ENCODE results near the gene MEGF6. TPM values are rescaled to one million over a fixed set of nuclear protein-coding genes. Genes with fewer than 3 reads are reported as not detected.

MEGF6 gene
- total RNA-seq, 2 experiments from 2014 or later: 2.0 to 2.5 TPM

DNA sequence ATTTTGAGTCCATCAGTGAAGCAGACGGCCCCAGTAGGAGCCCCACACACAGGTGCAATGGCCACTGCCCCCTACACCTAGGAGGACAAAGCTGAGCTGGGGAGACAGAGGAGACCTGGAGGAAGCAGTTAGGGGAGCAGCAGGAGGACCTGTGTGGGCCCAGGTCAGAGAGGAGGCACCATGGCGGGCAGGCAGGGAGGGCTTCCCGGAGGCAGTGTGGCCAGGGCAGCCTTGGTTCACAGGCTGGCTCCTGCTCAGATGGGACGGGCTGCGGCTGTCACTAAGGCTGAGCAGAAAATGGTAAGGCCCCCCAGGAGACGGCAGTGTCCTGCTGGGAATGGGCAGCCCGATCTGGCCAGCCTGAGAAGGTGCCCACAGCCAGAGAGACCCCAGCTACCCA is 15.4 kb downstream of the MEGF6 start:
- TF ChIP-seq, protein P1, sequence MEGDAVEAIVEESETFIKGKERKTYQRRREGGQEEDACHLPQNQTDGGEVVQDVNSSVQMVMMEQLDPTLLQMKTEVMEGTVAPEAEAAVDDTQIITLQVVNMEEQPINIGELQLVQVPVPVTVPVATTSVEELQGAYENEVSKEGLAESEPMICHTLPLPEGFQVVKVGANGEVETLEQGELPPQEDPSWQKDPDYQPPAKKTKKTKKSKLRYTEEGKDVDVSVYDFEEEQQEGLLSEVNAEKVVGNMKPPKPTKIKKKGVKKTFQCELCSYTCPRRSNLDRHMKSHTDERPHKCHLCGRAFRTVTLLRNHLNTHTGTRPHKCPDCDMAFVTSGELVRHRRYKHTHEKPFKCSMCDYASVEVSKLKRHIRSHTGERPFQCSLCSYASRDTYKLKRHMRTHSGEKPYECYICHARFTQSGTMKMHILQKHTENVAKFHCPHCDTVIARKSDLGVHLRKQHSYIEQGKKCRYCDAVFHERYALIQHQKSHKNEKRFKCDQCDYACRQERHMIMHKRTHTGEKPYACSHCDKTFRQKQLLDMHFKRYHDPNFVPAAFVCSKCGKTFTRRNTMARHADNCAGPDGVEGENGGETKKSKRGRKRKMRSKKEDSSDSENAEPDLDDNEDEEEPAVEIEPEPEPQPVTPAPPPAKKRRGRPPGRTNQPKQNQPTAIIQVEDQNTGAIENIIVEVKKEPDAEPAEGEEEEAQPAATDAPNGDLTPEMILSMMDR (IDR thresholded peaks at IDR 0.05): no peak
- H3K27ac Mint-ChIP-seq: no peak overlapping the region
- H3K4me1 Mint-ChIP-seq (ENCODE audit: low read depth): peaks cover 17% of the 10 kb centered on the region
- H3K4me3 Mint-ChIP-seq: no peak overlapping the region
- DNase-seq (no peak), ATAC-seq (no peak)
- intact Hi-C loops (cut with micrococcal nuclease): no loop called here
- CTCF ChIA-PET: no interaction called here
- H3K36me3 Mint-ChIP-seq (ENCODE audit: low read depth): no peaks in the 10 kb centered on the region
- no peaks in the 10 kb centered on the region for H3K27me3 Mint-ChIP-seq
- H3K9me3 Mint-ChIP-seq: no peaks in the 10 kb centered on the region
- POLR2A ChIA-PET: no interaction called here

DNA sequence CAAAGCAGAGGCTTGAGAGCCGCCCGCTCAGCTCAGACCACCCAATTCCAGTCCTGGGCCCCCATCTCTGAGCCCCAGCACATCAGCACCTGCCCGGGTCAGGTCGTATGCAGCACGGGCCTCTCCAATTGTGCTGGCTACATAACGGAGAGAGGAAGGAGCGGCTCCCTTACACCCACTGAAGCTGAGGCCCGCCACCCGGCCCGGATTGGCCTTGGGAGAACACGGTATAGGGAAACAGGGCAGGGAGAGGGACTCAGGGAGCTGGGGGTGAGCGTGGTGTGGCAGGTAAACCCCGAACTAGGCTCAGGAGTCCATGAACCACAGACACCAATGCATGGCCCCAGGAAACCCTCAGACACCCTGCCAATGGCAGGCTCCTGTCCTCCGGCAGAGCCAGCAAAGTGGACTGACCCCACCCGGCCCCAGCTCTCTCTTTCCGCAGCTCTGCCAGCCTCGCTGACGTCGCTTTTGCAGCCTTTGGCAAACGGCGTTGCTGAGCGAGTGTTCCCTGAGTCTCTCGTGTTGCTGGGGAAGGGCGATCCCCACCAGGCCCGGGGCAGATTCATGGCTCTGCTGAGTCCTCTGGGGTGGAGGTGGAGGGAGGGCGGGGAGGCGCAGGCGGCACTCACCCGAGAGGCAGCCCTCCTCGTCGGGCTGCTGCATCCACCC is 16.5 kb downstream of the MEGF6 start:
- Mint-ChIP-seq H3K36me3 (ENCODE audit: low read depth) (no peaks in the 10 kb centered on the region), H3K27me3 (no peaks in the 10 kb centered on the region), H3K4me3 (no peak overlapping the region), H3K9me3 (no peaks in the 10 kb centered on the region), H3K4me1 (ENCODE audit: low read depth) (peaks cover 17% of the 10 kb centered on the region), H3K27ac (no peak overlapping the region)
- TF ChIP-seq, protein P1 (IDR thresholded peaks at IDR 0.05): no peak
- no peak for ATAC-seq
- no peak for DNase-seq
- ChIA-PET POLR2A (no interaction called here), CTCF (interaction anchor here (1.2 kb wide), 1 partner anchor 29 kb away, joined by 3 read pairs; no protein-coding TSS in a partner anchor)
- intact Hi-C loops (cut with micrococcal nuclease): no loop called here

DNA sequence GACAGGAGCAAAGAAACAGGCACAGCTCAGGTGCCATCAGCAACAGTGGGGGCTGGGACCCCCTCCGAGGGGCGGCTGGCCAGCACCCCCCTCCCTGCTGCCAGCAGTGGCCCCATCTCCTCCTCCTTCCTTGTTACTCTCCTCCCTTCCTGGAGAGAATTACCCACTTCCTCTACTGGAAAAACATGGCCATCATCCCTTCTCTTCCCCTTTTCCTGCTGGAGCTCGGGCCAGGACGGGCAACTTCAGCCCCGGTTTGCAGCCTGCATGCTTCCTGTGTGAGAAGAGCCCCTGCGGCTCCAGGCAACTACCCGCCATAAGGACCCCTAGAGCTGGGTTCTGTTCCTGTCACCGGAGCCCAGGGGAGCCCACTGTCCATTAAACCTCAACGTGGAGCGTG is 17.6 kb downstream of the MEGF6 start:
- CTCF ChIA-PET: interaction anchor here (1.2 kb wide), 1 partner anchor 28 kb away, joined by 3 read pairs; no protein-coding TSS in a partner anchor
- Mint-ChIP-seq H3K4me3 (no peak overlapping the region), H3K9me3 (no peaks in the 10 kb centered on the region), H3K27me3 (no peaks in the 10 kb centered on the region), H3K27ac (no peak overlapping the region), H3K4me1 (ENCODE audit: low read depth) (peaks cover 15% of the 10 kb centered on the region), H3K36me3 (ENCODE audit: low read depth) (no peaks in the 10 kb centered on the region)
- TF ChIP-seq, protein P1 (IDR thresholded peaks at IDR 0.05): no peak
- intact Hi-C loops (cut with micrococcal nuclease): no loop called here
- POLR2A ChIA-PET: no interaction called here
- DNase-seq (no peak), ATAC-seq (no peak)

DNA sequence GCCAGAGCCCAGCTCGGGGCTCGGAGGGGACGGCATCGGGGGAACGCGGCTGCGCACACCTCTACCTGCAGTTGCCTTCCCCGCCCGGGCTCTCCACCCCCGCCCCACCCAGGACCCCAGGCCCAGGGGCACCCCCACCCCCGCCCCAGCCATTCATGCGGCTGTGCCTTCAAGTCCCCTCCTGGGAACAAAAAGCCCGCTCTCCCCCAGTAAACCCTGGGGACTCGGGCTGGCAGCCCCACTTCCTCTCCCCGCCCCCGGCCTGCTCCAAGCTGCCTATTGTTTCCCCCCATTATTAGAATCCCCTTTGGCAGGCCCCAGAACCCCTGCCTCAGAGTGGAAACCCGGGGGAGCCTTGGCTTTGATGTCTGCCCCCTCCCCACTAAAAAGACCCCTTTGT is 18.0 kb downstream of the MEGF6 start:
- Mint-ChIP-seq H3K9me3 (no peaks in the 10 kb centered on the region), H3K4me1 (ENCODE audit: low read depth) (peaks cover 14% of the 10 kb centered on the region), H3K4me3 (no peak overlapping the region), H3K27ac (no peak overlapping the region), H3K36me3 (ENCODE audit: low read depth) (no peaks in the 10 kb centered on the region), H3K27me3 (no peaks in the 10 kb centered on the region)
- ATAC-seq (no peak), DNase-seq (no peak)
- intact Hi-C loops (cut with micrococcal nuclease): no loop called here
- ChIA-PET CTCF (no interaction called here), POLR2A (no interaction called here)
- TF ChIP-seq, protein P1 (IDR thresholded peaks at IDR 0.05): no peak

DNA sequence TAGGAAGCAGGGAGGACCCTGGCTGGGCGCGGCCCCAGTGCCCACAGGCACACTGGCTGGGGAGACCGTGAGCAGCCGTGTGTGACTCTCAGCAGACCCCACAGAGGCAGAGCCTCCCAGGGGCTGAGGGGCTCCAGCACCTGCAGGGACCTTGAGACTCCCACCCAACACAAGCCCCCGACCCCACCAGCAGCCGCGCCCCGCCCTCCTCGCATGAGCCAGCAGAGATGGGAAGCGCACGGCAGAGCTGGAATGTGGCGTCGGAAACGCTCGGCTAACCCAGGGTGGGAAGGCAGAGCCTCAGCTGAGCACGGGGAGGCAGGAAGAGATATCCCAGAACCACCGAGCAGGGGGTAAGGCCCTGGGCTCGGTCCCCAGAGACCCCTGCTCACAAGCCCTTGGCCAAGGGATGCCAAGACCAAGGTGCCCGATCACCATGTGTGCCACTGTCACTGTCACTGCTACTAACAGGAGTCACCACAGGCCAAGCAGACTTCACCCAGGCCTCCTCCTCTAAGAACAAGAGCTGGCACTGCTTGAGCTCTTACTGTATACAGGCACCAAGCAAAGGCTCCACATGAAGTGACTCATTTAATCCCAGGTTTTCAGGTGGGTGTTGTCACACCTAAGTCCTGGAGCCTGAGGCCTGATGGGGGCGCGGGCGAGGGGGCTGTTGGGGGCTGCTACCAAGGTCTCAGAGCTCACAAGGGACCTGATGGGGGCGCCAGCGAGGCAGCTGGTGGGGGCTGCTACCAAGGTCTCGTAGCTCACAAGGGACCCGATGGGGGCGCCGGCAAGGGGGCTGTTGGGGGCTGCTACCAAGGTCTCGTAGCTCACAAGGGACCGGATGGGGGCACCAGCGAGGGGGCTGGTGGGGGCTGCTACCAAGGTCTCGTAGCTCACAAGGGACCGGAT is 20.1 kb downstream of the MEGF6 start:
- no peaks in the 10 kb centered on the region for H3K4me1 Mint-ChIP-seq (ENCODE audit: low read depth)
- H3K36me3 Mint-ChIP-seq (ENCODE audit: low read depth): no peaks in the 10 kb centered on the region
- ChIA-PET POLR2A (no interaction called here), CTCF (interaction anchor here (0.8 to 1.6 kb wide), 5 partner anchors 24 to 133 kb away, joined by 3 to 8 read pairs (median 3); no protein-coding TSS in a partner anchor)
- DNase-seq: peak; percentile 22
- H3K9me3 Mint-ChIP-seq: no peaks in the 10 kb centered on the region
- no peaks in the 10 kb centered on the region for H3K27me3 Mint-ChIP-seq
- no peak overlapping the region for H3K4me3 Mint-ChIP-seq
- intact Hi-C loops (cut with micrococcal nuclease): no loop called here
- TF ChIP-seq, protein P1 (IDR thresholded peaks at IDR 0.05): no peak
- no peak for ATAC-seq
- H3K27ac Mint-ChIP-seq: no peak overlapping the region

All from activated CD8-positive, alpha-beta T cell treated with anti-CD3 and anti-CD28 coated beads for 36 hours (primary cell).